Measurements from ENCODE around the gene CERS2.

DNA sequence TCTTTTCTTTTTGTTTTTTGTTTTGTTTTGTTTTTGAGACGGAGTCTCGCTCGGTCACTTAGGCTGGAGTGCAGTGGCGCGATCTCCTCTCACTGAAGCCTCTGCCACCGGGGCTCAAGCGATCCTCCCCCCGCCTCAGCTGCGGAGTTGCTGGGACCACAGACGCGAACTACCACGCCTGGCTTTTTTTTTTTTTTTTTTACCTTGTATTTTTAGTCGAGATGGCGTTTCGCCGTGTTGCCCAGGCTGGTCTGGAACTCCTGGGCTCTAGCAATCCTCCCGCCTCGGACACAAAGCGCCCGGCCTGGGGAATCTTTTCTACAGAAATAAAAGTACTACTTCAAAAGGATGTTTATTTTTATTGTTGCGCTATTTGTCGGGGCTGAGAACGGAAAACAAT lies 49.6 kb downstream of the CERS2 start:
- TF ChIP-seq, protein P1, sequence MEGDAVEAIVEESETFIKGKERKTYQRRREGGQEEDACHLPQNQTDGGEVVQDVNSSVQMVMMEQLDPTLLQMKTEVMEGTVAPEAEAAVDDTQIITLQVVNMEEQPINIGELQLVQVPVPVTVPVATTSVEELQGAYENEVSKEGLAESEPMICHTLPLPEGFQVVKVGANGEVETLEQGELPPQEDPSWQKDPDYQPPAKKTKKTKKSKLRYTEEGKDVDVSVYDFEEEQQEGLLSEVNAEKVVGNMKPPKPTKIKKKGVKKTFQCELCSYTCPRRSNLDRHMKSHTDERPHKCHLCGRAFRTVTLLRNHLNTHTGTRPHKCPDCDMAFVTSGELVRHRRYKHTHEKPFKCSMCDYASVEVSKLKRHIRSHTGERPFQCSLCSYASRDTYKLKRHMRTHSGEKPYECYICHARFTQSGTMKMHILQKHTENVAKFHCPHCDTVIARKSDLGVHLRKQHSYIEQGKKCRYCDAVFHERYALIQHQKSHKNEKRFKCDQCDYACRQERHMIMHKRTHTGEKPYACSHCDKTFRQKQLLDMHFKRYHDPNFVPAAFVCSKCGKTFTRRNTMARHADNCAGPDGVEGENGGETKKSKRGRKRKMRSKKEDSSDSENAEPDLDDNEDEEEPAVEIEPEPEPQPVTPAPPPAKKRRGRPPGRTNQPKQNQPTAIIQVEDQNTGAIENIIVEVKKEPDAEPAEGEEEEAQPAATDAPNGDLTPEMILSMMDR (IDR thresholded peaks at IDR 0.05) = no peak
- TF ChIP-seq POLR2A (IDR thresholded peaks at IDR 0.05) = no peak

Measured in lower leg skin (tissue), 3 donors.